Measurements from ENCODE around the gene SIRPD. TPM values are rescaled to one million over a fixed set of nuclear protein-coding genes. Genes with fewer than 3 reads are reported as not detected.

The SIRPD gene
- total and polyA plus RNA-seq, 2 of the 13 experiments (the other 11 are each of a cell fraction or from before 2014, with no cell fraction given), result not detected

- TF ChIP-seq, protein P1, sequence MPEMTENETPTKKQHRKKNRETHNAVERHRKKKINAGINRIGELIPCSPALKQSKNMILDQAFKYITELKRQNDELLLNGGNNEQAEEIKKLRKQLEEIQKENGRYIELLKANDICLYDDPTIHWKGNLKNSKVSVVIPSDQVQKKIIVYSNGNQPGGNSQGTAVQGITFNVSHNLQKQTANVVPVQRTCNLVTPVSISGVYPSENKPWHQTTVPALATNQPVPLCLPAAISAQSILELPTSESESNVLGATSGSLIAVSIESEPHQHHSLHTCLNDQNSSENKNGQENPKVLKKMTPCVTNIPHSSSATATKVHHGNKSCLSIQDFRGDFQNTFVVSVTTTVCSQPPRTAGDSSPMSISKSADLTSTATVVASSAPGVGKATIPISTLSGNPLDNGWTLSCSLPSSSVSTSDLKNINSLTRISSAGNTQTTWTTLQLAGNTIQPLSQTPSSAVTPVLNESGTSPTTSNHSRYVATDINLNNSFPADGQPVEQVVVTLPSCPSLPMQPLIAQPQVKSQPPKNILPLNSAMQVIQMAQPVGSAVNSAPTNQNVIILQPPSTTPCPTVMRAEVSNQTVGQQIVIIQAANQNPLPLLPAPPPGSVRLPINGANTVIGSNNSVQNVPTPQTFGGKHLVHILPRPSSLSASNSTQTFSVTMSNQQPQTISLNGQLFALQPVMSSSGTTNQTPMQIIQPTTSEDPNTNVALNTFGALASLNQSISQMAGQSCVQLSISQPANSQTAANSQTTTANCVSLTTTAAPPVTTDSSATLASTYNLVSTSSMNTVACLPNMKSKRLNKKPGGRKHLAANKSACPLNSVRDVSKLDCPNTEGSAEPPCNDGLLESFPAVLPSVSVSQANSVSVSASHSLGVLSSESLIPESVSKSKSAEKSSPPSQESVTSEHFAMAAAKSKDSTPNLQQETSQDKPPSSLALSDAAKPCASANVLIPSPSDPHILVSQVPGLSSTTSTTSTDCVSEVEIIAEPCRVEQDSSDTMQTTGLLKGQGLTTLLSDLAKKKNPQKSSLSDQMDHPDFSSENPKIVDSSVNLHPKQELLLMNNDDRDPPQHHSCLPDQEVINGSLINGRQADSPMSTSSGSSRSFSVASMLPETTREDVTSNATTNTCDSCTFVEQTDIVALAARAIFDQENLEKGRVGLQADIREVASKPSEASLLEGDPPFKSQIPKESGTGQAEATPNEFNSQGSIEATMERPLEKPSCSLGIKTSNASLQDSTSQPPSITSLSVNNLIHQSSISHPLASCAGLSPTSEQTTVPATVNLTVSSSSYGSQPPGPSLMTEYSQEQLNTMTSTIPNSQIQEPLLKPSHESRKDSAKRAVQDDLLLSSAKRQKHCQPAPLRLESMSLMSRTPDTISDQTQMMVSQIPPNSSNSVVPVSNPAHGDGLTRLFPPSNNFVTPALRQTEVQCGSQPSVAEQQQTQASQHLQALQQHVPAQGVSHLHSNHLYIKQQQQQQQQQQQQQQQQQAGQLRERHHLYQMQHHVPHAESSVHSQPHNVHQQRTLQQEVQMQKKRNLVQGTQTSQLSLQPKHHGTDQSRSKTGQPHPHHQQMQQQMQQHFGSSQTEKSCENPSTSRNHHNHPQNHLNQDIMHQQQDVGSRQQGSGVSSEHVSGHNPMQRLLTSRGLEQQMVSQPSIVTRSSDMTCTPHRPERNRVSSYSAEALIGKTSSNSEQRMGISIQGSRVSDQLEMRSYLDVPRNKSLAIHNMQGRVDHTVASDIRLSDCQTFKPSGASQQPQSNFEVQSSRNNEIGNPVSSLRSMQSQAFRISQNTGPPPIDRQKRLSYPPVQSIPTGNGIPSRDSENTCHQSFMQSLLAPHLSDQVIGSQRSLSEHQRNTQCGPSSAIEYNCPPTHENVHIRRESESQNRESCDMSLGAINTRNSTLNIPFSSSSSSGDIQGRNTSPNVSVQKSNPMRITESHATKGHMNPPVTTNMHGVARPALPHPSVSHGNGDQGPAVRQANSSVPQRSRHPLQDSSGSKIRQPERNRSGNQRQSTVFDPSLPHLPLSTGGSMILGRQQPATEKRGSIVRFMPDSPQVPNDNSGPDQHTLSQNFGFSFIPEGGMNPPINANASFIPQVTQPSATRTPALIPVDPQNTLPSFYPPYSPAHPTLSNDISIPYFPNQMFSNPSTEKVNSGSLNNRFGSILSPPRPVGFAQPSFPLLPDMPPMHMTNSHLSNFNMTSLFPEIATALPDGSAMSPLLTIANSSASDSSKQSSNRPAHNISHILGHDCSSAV (CRISPR knock-in tag; IDR thresholded peaks at IDR 0.05; ENCODE audit: borderline replicate concordance), result no peak
- no peak for TF ChIP-seq ZFP36L1 (CRISPR knock-in tag; IDR thresholded peaks at IDR 0.05)
- no peak for TF ChIP-seq ZNF484 (CRISPR knock-in tag; IDR thresholded peaks at IDR 0.05; ENCODE audit: borderline replicate concordance, low read depth)
These were observed 30.5 kb upstream of the SIRPD start (continued) for GRCh38 chr20:1587781-1588532.

- CTCF ChIA-PET (ENCODE audit: low intra/inter-chr PET ratio, low total read pairs), result no interaction called here
- H3K9ac ChIP-seq (ENCODE audit: insufficient read depth, low read depth, low read length), result no peak overlapping the region
- H3K4me2 ChIP-seq (ENCODE audit: low read depth, low read length), result no peak overlapping the region
- ATAC-seq (no peak), FAIRE-seq (no peak), DNase-seq (ENCODE audit: low spot score) (no peak)
- H3K79me2 ChIP-seq (ENCODE audit: insufficient read depth, low read length), result no peaks in the 10 kb centered on the region
- H3K4me1 ChIP-seq (ENCODE audit: insufficient read depth, low read length), result no peaks in the 10 kb centered on the region
- H3K27me3 ChIP-seq (ENCODE audit: control insufficient read depth in 1 of 2, insufficient read depth in 2 of 2, low read length in 2 of 2), result no peaks in the 10 kb centered on the region
- no TSS peak for BruUV-seq (replicated peaks)
- POLR2A ChIA-PET, result no interaction called here
- H3K4me3 ChIP-seq (replicated peaks in 1 of 3; ENCODE audit: insufficient read depth in 1 of 3, low read depth in 2 of 3, low read length in 3 of 3), result no peak overlapping the region
- no peaks in the 10 kb centered on the region for H4K20me1 ChIP-seq (ENCODE audit: insufficient read depth, low read length)
- H2AFZ ChIP-seq (ENCODE audit: low read length), result no peak overlapping the region
- H3K36me3 ChIP-seq (replicated peaks in 1 of 2; ENCODE audit: control insufficient read depth in 1 of 2, insufficient read depth in 2 of 2, low read length in 2 of 2), result no peaks in the 10 kb centered on the region
- intact Hi-C loops (cut with micrococcal nuclease; ENCODE audit: unreplicated experiment), result no loop called here
- H3K27ac ChIP-seq (ENCODE audit: extremely low read length, insufficient read depth, low read length), result no peak overlapping the region
- in situ Hi-C loops (cut with HindIII; ENCODE audit: extremely low pct_ligation_motif_present, low pct_unique_long_range_greater_than_20kb), result no loop called here
- 41% methylated on average over 5 of the region's 6 CpGs for WGBS (ENCODE audit: low lambda C conversion rate)
- TF ChIP-seq MAFK (conservative IDR thresholded peaks at IDR 0.05 in 1 of 2, IDR thresholded peaks at IDR 0.05 in 1 of 2; ENCODE audit: low read length in 2 of 2) (peak; percentile 36 to 59; a peak in 2 of 4 replicates), MAFF (IDR thresholded peaks at IDR 0.05; ENCODE audit: low read depth, low read length) (peak; percentile 34), LBX2 (CRISPR knock-in tag; IDR thresholded peaks at IDR 0.05; ENCODE audit: borderline replicate concordance) (no peak)
- H3K9me3 ChIP-seq (ENCODE audit: low read length), result no peaks in the 10 kb centered on the region
These were observed 22.0 kb upstream of the SIRPD start for GRCh38 chr20:1579488-1579887.
